ENCODE data around the gene GFAP. TPM values are rescaled to one million over a fixed set of nuclear protein-coding genes. Genes with fewer than 3 reads are reported as not detected.

The GFAP gene
- total RNA-seq, 1 donor from 2014 or later, result not detected

DNA sequence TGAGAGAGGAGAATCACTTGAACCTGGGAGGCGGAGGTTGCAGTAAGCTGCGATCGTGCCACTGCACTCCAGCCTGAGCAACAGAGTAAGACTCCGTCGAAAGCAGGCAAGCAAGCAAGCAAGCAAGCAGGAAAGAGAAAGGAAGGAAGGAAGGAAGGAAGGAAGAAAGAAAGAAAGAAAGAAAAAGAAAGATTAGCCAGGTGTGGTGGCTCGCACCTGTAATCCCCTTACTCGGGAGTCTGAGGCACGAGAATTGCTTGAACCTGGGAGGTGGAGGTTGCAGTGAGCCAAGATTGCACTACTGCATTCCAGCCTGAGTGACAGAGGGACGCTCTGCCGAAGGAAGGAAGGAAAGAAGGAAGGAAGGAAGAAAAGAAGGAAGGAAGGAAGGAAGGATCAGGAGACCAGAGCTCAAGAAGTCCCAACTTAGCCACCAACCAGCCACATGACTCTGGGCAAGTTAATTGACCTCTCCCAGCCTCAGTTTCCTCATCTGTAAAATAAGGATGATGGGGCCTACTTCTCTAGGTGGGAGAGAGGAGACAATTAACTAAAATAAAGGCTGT is 6.5 kb downstream of the GFAP start:
- Histone ChIP-seq H3K4me2 (ENCODE audit: low read length) (peak overlapping the region; percentile 73), H3K9ac (ENCODE audit: low read length) (peak overlapping the region; percentile 42), H4K20me1 (ENCODE audit: insufficient read depth, low read length) (no peaks in the 10 kb centered on the region), H3K9me3 (ENCODE audit: insufficient read depth, low read depth, low read length) (no peaks in the 10 kb centered on the region), H3K36me3 (ENCODE audit: insufficient read depth, low read length) (no peaks in the 10 kb centered on the region), H3K79me2 (ENCODE audit: insufficient read depth, low read length) (no peaks in the 10 kb centered on the region), H3K4me1 (ENCODE audit: insufficient read depth, low read length) (peaks cover 33% of the 10 kb centered on the region), H3K27ac (ENCODE audit: low read depth, low read length) (no peak overlapping the region), H2AFZ (ENCODE audit: low read depth, low read length) (no peak overlapping the region), H3K27me3 (ENCODE audit: insufficient read depth, low read length) (peaks cover 7% of the 10 kb centered on the region), H3K4me3 (ENCODE audit: insufficient read depth, low read depth, low read length) (no peak overlapping the region)
- Mint-ChIP-seq H3K36me3 (ENCODE audit: low read depth, unreplicated experiment) (peaks cover 2% of the 10 kb centered on the region), H3K27me3 (ENCODE audit: low read depth, unreplicated experiment) (peaks cover 28% of the 10 kb centered on the region), H3K4me1 (ENCODE audit: low read depth, unreplicated experiment) (peaks cover 31% of the 10 kb centered on the region), H3K9me3 (ENCODE audit: unreplicated experiment) (peaks cover 4% of the 10 kb centered on the region), H3K4me3 (ENCODE audit: unreplicated experiment) (no peak overlapping the region), H3K27ac (ENCODE audit: unreplicated experiment) (peak overlapping the region; percentile 37)
- FAIRE-seq (peak; percentile 32), DNase-seq (ENCODE audit: low read depth) (no peak)
- TF ChIP-seq, protein P1, sequence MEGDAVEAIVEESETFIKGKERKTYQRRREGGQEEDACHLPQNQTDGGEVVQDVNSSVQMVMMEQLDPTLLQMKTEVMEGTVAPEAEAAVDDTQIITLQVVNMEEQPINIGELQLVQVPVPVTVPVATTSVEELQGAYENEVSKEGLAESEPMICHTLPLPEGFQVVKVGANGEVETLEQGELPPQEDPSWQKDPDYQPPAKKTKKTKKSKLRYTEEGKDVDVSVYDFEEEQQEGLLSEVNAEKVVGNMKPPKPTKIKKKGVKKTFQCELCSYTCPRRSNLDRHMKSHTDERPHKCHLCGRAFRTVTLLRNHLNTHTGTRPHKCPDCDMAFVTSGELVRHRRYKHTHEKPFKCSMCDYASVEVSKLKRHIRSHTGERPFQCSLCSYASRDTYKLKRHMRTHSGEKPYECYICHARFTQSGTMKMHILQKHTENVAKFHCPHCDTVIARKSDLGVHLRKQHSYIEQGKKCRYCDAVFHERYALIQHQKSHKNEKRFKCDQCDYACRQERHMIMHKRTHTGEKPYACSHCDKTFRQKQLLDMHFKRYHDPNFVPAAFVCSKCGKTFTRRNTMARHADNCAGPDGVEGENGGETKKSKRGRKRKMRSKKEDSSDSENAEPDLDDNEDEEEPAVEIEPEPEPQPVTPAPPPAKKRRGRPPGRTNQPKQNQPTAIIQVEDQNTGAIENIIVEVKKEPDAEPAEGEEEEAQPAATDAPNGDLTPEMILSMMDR (IDR thresholded peaks at IDR 0.05; ENCODE audit: insufficient read depth, low read depth, low read length), result no peak
- no peak for TF ChIP-seq EZH2 (IDR thresholded peaks at IDR 0.05; ENCODE audit: insufficient read depth, low read length)

DNA sequence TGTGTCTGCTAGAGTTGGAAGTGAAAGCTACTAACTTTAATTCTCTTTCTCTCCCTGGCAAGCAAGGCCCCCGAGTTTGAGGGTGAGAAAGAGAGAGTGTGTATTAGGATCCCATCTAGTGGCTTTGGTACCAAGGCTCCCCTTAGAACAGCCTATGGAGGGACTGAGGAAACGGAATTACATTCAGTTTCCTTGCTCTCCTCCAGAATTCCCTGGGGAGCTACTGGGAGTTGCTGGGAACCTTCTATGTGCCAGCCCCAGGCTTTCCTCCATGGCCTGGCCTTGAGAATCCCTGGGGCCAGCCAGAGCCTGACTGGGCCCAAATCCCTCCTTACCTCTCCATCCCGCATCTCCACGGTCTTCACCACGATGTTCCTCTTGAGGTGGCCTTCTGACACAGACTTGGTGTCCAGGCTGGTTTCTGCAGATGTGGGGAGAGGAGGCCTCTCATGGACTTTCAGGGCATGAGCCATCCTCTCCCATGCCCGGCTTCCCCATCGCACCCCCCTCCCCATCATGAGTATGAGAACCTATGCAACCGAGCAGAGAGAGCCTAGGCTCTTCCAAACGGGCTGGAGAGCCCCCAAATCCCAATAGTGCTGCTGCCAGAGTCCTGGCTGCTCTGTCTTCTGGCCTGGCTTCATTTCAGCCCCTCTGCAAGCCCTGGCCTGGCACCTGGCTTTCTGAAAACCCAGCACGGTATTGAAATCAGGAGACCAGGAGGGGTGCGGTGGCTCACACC is 7.4 kb downstream of the GFAP start:
- no peak overlapping the region for H3K27ac ChIP-seq (ENCODE audit: low read depth, low read length)
- Mint-ChIP-seq H3K4me3 (ENCODE audit: unreplicated experiment) (no peak overlapping the region), H3K27ac (ENCODE audit: unreplicated experiment) (no peak overlapping the region), H3K9me3 (ENCODE audit: unreplicated experiment) (peaks cover 4% of the 10 kb centered on the region), H3K27me3 (ENCODE audit: low read depth, unreplicated experiment) (peaks cover 22% of the 10 kb centered on the region), H3K4me1 (ENCODE audit: low read depth, unreplicated experiment) (peaks cover 31% of the 10 kb centered on the region), H3K36me3 (ENCODE audit: low read depth, unreplicated experiment) (peaks cover 4% of the 10 kb centered on the region)
- no peak overlapping the region for H3K9ac ChIP-seq (ENCODE audit: low read length)
- H3K4me2 ChIP-seq (ENCODE audit: low read length), result no peak overlapping the region
- no peak for FAIRE-seq
- no peaks in the 10 kb centered on the region for H4K20me1 ChIP-seq (ENCODE audit: insufficient read depth, low read length)
- DNase-seq (ENCODE audit: low read depth), result no peak
- H3K36me3 ChIP-seq (ENCODE audit: insufficient read depth, low read length), result no peaks in the 10 kb centered on the region
- no peak for TF ChIP-seq EZH2 (IDR thresholded peaks at IDR 0.05; ENCODE audit: insufficient read depth, low read length)
- TF ChIP-seq, protein P1 (IDR thresholded peaks at IDR 0.05; ENCODE audit: insufficient read depth, low read depth, low read length), result no peak
- no peaks in the 10 kb centered on the region for H3K9me3 ChIP-seq (ENCODE audit: insufficient read depth, low read depth, low read length)
- H3K27me3 ChIP-seq (ENCODE audit: insufficient read depth, low read length), result peaks cover 5% of the 10 kb centered on the region
- no peak overlapping the region for H3K4me3 ChIP-seq (ENCODE audit: insufficient read depth, low read depth, low read length)
- H3K4me1 ChIP-seq (ENCODE audit: insufficient read depth, low read length), result peaks cover 33% of the 10 kb centered on the region
- H3K79me2 ChIP-seq (ENCODE audit: insufficient read depth, low read length), result no peaks in the 10 kb centered on the region
- no peak overlapping the region for H2AFZ ChIP-seq (ENCODE audit: low read depth, low read length)

Data from astrocyte (in vitro differentiated cells and primary cell).